H1 (cell line): ENCODE measurements around the gene GFOD1. TPM values are rescaled to one million over a fixed set of nuclear protein-coding genes. Genes with fewer than 3 reads are reported as not detected.

Source experiments
- CTCF ChIA-PET: fragments of 300-600 bp; sonication (Branson Sonifier 250); formaldehyde crosslinking; loops from one replicate; lab custom pipeline; 2021; ENCODE audit not compliant: partially characterized antibody; lab: Charles Lee
- POLR2A ChIA-PET: fragments of 300-600 bp; sonication (Branson Sonifier 250); formaldehyde crosslinking; loops from one replicate; lab custom pipeline; 2021; ENCODE audit warnings: inconsistent platforms; ENCODE audit not compliant: partially characterized antibody; lab: Charles Lee
- DNase-seq, 2 experiments: peaks; one replicate each; pipeline versions ENCODE4 v3.0.0 to v3.0.0-alpha.2; 2010 to 2022; ENCODE audit warnings: low spot score in 2 of 2, low read depth in 1 of 2, mixed read lengths in 1 of 2
- FAIRE-seq: peaks from 2 replicates; lab custom pipeline; 2011; peaks lifted over from hg19 to GRCh38; lab: Jason Lieb, UNC
- H2AFZ ChIP-seq: 2 replicates; pipeline ENCODE4 v1.8.1; 2012; ENCODE audit warnings: low read length, inconsistent platforms
- H2AK5ac ChIP-seq: 2 replicates; pipeline ENCODE4 v1.6.1; 2013; ENCODE audit warnings: low read depth, low read length
- H2BK120ac ChIP-seq: replicated peaks from 2 replicates; pipeline ENCODE3; 2013; ENCODE audit warnings: low read depth, low read length, inconsistent platforms
- H2BK12ac ChIP-seq: 2 replicates; pipeline ENCODE4 v1.6.1; 2013; ENCODE audit warnings: low read depth, low read length
- H2BK15ac ChIP-seq: 2 replicates; pipeline ENCODE4 v1.6.1; 2013; ENCODE audit warnings: low read length
- H2BK20ac ChIP-seq: 2 replicates; pipeline ENCODE4 v1.6.1; 2013; ENCODE audit warnings: low read length
- H2BK5ac ChIP-seq: 2 replicates; pipeline ENCODE4 v1.6.1; 2013; ENCODE audit warnings: low read depth, low read length
- H3K14ac ChIP-seq: 2 replicates; pipeline ENCODE4 v1.6.1; 2013; ENCODE audit warnings: inconsistent platforms; ENCODE audit not compliant: insufficient read length
- H3K18ac ChIP-seq: 2 replicates; pipeline ENCODE4 v1.6.1; 2013; ENCODE audit warnings: low read length; ENCODE audit errors: extremely low read depth
- H3K23ac ChIP-seq: 2 replicates; pipeline ENCODE4 v1.6.1; 2013; ENCODE audit warnings: inconsistent platforms; ENCODE audit not compliant: insufficient read length
- H3K23me2 ChIP-seq: 2 replicates; pipeline ENCODE4 v1.6.1; 2013; ENCODE audit warnings: low read depth, low read length
- H3K27ac ChIP-seq: 2 replicates; pipeline ENCODE4 v1.6.1; 2011; ENCODE audit warnings: low read depth, low read length, inconsistent platforms
- H3K27me3 ChIP-seq, 4 experiments: replicated peaks in 1 of 4; 1 replicate in 1 of 4; 2 replicates in 3 of 4; pipeline versions ENCODE4 v1.6.1 to v1.8.1; 2011 to 2013; ENCODE audit warnings: low read length in 3 of 4, mild to moderate bottlenecking in 3 of 4, inconsistent platforms in 2 of 4, mixed read lengths in 2 of 4, moderate library complexity in 1 of 4; ENCODE audit not compliant: control insufficient read depth in 3 of 4, insufficient read depth in 3 of 4; ENCODE audit errors: extremely low read depth in 1 of 4
- H3K36me3 ChIP-seq, 4 experiments: 2 replicates each; pipeline versions ENCODE4 v1.6.1 to v1.8.1; 2011 to 2013; ENCODE audit warnings: mild to moderate bottlenecking in 4 of 4, low read length in 3 of 4, moderate library complexity in 2 of 4, control low read depth in 1 of 4, inconsistent platforms in 1 of 4; ENCODE audit not compliant: insufficient read depth in 4 of 4, control insufficient read depth in 2 of 4
- H3K4ac ChIP-seq: replicated peaks from 2 replicates; pipeline ENCODE3; 2013; ENCODE audit warnings: low read length, low read depth, mixed read lengths, inconsistent platforms; ENCODE audit not compliant: insufficient read length
- H3K4me1 ChIP-seq, 4 experiments: replicated peaks in 1 of 4; 1 replicate in 1 of 4; 2 replicates in 3 of 4; pipeline versions ENCODE4 v1.6.1 to v1.8.1; 2011 to 2013; ENCODE audit warnings: low read length in 3 of 4, inconsistent platforms in 2 of 4, mixed read lengths in 1 of 4; ENCODE audit not compliant: insufficient read depth in 4 of 4, control insufficient read depth in 3 of 4
- H3K4me2 ChIP-seq, 2 experiments: 2 replicates each; pipeline versions ENCODE4 v1.6.1 to v1.8.1; 2011 to 2013; ENCODE audit warnings: low read depth in 2 of 2, low read length in 2 of 2, control low read depth in 1 of 2, inconsistent platforms in 1 of 2, mild to moderate bottlenecking in 1 of 2; ENCODE audit not compliant: insufficient read depth in 1 of 2
- H3K4me3 ChIP-seq, 4 experiments: fragments of 200-600, 300-600 bp in 1 of 4; sonication (generic), shearing (Covaris generic), sonication (Bioruptor Twin) in 1 of 4; 2 replicates each; pipeline versions ENCODE4 v1.5.1 to v1.8.1; 2011 to 2016; ENCODE audit warnings: low read length in 4 of 4, low read depth in 3 of 4, control low read depth in 2 of 4, inconsistent platforms in 2 of 4, mild to moderate bottlenecking in 2 of 4, mixed read lengths in 1 of 4, moderate library complexity in 1 of 4; ENCODE audit not compliant: insufficient read depth in 2 of 4; ENCODE audit errors: extremely low read depth in 1 of 4
- H3K56ac ChIP-seq: replicated peaks from 2 replicates; pipeline ENCODE3; 2013; ENCODE audit warnings: low read depth, mild to moderate bottlenecking, mixed read lengths, low read length, inconsistent platforms; ENCODE audit not compliant: insufficient read length
- H3K79me1 ChIP-seq: 2 replicates; pipeline ENCODE4 v1.6.1; 2013; ENCODE audit warnings: low read depth, low read length, control low read depth
- H3K79me2 ChIP-seq, 2 experiments: 2 replicates each; pipeline versions ENCODE4 v1.6.1 to v1.8.1; 2012 to 2013; ENCODE audit warnings: low read length in 2 of 2, mild to moderate bottlenecking in 2 of 2, inconsistent platforms in 1 of 2; ENCODE audit not compliant: insufficient read depth in 2 of 2, control insufficient read depth in 1 of 2
- H3K9ac ChIP-seq, 4 experiments: replicated peaks in 1 of 4; 1 replicate in 1 of 4; 2 replicates in 3 of 4; pipeline versions ENCODE4 v1.6.1 to v1.8.1; 2011 to 2013; ENCODE audit warnings: low read depth in 3 of 4, low read length in 3 of 4, control low read depth in 2 of 4, mild to moderate bottlenecking in 2 of 4, moderate library complexity in 2 of 4, inconsistent platforms in 1 of 4; ENCODE audit errors: extremely low read depth in 1 of 4
- H3K9me3 ChIP-seq, 2 experiments: 2 replicates each; pipeline versions ENCODE4 v1.6.1 to v1.8.1; 2012 to 2013; ENCODE audit warnings: mild to moderate bottlenecking in 2 of 2, moderate library complexity in 2 of 2, control low read depth in 1 of 2, inconsistent platforms in 1 of 2, low read depth in 1 of 2, low read length in 1 of 2, mixed read lengths in 1 of 2; ENCODE audit not compliant: insufficient read depth in 2 of 2
- H4K20me1 ChIP-seq, 2 experiments: replicated peaks in 1 of 2; 2 replicates each; pipeline versions ENCODE3 to v1.8.1; 2011 to 2013; ENCODE audit warnings: inconsistent platforms in 2 of 2, low read length in 2 of 2, mild to moderate bottlenecking in 1 of 2; ENCODE audit not compliant: insufficient read depth in 2 of 2, control insufficient read depth in 1 of 2
- H4K5ac ChIP-seq: 2 replicates; pipeline ENCODE4 v1.6.1; 2013; ENCODE audit warnings: low read length, low read depth, mixed read lengths, inconsistent platforms; ENCODE audit not compliant: insufficient read length
- H4K8ac ChIP-seq: 2 replicates; pipeline ENCODE4 v1.8.0; 2013; ENCODE audit warnings: mild to moderate bottlenecking, moderate library complexity, low read length, inconsistent platforms; ENCODE audit not compliant: insufficient read depth; ENCODE audit errors: extremely low read depth
- H4K91ac ChIP-seq: replicated peaks from 2 replicates; pipeline ENCODE3; 2013; ENCODE audit warnings: low read length, mixed read lengths, inconsistent platforms; ENCODE audit not compliant: insufficient read length
- CHD2 ChIP-seq: IDR thresholded peaks from 2 replicates; pipeline ENCODE4 v1.6.1; 2012; ENCODE audit warnings: low read length, improper control_type of control experiment
- CREB1 ChIP-seq: IDR thresholded peaks from 2 replicates; pipeline ENCODE4 v1.6.1; 2012; ENCODE audit warnings: inconsistent platforms
- FOSL1 ChIP-seq: IDR thresholded peaks from 2 replicates; pipeline ENCODE4 v1.6.1; 2011; ENCODE audit warnings: mild to moderate bottlenecking, low read depth, low read length, moderate library complexity; ENCODE audit not compliant: insufficient read depth
- JUND ChIP-seq: IDR thresholded peaks from 2 replicates; pipeline ENCODE4 v1.6.1; 2011; ENCODE audit warnings: mild to moderate bottlenecking, improper control_type of control experiment, low read length
- NANOG ChIP-seq: IDR thresholded peaks from 2 replicates; pipeline ENCODE4 v1.6.1; 2011; ENCODE audit warnings: low read length, low read depth, mild to moderate bottlenecking, inconsistent platforms; ENCODE audit not compliant: insufficient read depth, poor library complexity, severe bottlenecking
- POLR2AphosphoS5 ChIP-seq: IDR thresholded peaks from 2 replicates; pipeline ENCODE4 v1.6.1; 2011; ENCODE audit warnings: low read depth, low read length
- SP2 ChIP-seq: IDR thresholded peaks from 2 replicates; pipeline ENCODE4 v1.6.1; 2012; ENCODE audit warnings: mild to moderate bottlenecking, low read length, inconsistent platforms
- SP4 ChIP-seq: IDR thresholded peaks from 2 replicates; pipeline ENCODE4 v1.6.1; 2012; ENCODE audit warnings: low read length, inconsistent platforms
- TAF1 ChIP-seq: IDR thresholded peaks from 2 replicates; pipeline ENCODE4 v1.6.1; 2011; ENCODE audit warnings: mild to moderate bottlenecking, low read depth, low read length
- YY1 ChIP-seq: IDR thresholded peaks from 2 replicates; pipeline ENCODE4 v1.6.1; 2011; ENCODE audit warnings: low read depth, mild to moderate bottlenecking, low read length
- WGBS, 2 experiments: shearing (Covaris generic) in 1 of 2; methylation state at CpG; one replicate each; pipeline versions ENCODE4 v1.1.6 to v1.1.7; 2013 to 2015; ENCODE audit warnings: low lambda C conversion rate in 2 of 2, mixed read lengths in 2 of 2, inconsistent platforms in 1 of 2, low coverage in 1 of 2, missing lambda C conversion rate in 1 of 2; ENCODE audit not compliant: insufficient replicate concordance in 2 of 2, insufficient coverage in 1 of 2, insufficient read length in 1 of 2; ENCODE audit errors: extremely low coverage in 1 of 2, missing lambda C conversion rate in 1 of 2; 5-methylcytosine and 5-hydroxymethylcytosine counted together
- polyA plus RNA-seq, 7 experiments: library from polyadenylated mRNA; depleted of rRNA in 3 of 7; stranded (reverse) in 5 of 7; unstranded in 2 of 7; fragments of >200 nt in 5 of 7; fragments of 200-250 nt in 2 of 7; gene quantifications; 1 replicate in 5 of 7; 2 replicates in 1 of 7; 4 replicates in 1 of 7; pipeline versions ENCODE4 v1.2.1 to v1.2.3, GENCODE V29; 2011 to 2013; ENCODE audit warnings: missing spikeins in 2 of 7, mixed read lengths in 2 of 7
- total RNA-seq: library from RNA; stranded (reverse); fragmentation: NEBNext Ultra II Directional; extraction: Animal tissue kit (Norgen Biotek cat#: 25700); gene quantifications from 2 replicates; pipeline ENCODE4 v1.2.1, GENCODE V29; 2021
- TF ChIP-seq, protein P1 (sequence below): IDR thresholded peaks from 2 replicates; pipeline ENCODE4 v1.6.1; 2012; ENCODE audit warnings: inconsistent platforms
- TF ChIP-seq, protein P2 (sequence below), 3 experiments: IDR thresholded peaks; 1 replicate in 2 of 3; 2 replicates in 1 of 3; pipeline versions ENCODE4 v1.5.1 to v1.6.1; 2011; ENCODE audit warnings: low read length in 3 of 3, mild to moderate bottlenecking in 3 of 3, inconsistent platforms in 2 of 3, low read depth in 1 of 3, moderate library complexity in 1 of 3; ENCODE audit not compliant: insufficient read depth in 1 of 3; ENCODE audit errors: control extremely low read depth in 1 of 3

The GFOD1 gene
- total and polyA plus RNA-seq, 2 of the 8 experiments (the other 6 are each of a cell fraction or from before 2014, with no cell fraction given), result 2.5 to 8.8 TPM

DNA sequence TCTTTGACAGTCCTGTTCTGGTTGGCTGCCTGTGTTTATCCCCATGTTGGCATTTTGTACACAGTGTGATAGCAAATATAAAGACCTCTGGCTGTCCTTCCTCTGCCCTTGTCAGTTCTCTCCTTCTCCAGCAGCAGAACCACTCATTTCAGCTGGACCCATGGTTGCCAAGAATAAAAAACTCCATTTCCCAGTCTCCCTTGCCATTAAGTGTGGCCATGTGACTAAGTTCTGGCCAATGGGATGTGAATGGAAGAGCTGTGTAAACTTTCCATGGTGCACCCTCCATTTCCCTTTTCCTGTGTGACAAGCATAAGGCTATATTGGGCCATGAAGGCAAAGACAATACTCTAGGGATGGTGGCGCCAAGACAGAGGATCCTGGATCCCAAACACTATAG, 80.6 kb downstream of the GFOD1 start:
- Histone ChIP-seq H3K79me2 (no peaks in the 10 kb centered on the region), H2BK120ac (no peak overlapping the region), H2BK12ac (no peak overlapping the region), H4K91ac (no peak overlapping the region), H3K9ac (no peak overlapping the region), H3K18ac (no peak overlapping the region), H2BK15ac (no peak overlapping the region), H4K20me1 (no peaks in the 10 kb centered on the region), H3K23me2 (no peaks in the 10 kb centered on the region; the same call in 1 of the 2 replicates), H2AFZ (no peak overlapping the region), H3K4me1 (peaks cover 0 to 3% (median 0%) of the 10 kb centered on the region in 4 experiments; a peak in 1 of 7 replicates), H3K4me2 (no peak overlapping the region), H2BK5ac (no peak overlapping the region), H3K23ac (no peak overlapping the region), H3K4me3 (no peak overlapping the region), H3K9me3 (no peaks in the 10 kb centered on the region), H3K27me3 (no peaks in the 10 kb centered on the region), H3K56ac (no peak overlapping the region), H4K8ac (no peak overlapping the region), H3K14ac (no peak overlapping the region), H3K27ac (no peak overlapping the region), H3K79me1 (no peaks in the 10 kb centered on the region), H2AK5ac (no peak overlapping the region), H2BK20ac (no peak overlapping the region), H3K4ac (no peak overlapping the region), H3K36me3 (no peaks in the 10 kb centered on the region), H4K5ac (no peak overlapping the region)
- DNase-seq (no peak), FAIRE-seq (no peak)
- POLR2A ChIA-PET, result interaction anchor here (3.0 kb wide), 1 partner anchor 15 kb away, joined by 13 read pairs; no protein-coding TSS in a partner anchor
- 100% methylated on average over 1 of the region's 1 CpG; no CpG with 5 or more reads in 1 of the 2 experiments for WGBS, 2 experiments
- CTCF ChIA-PET, result interaction anchor here (0.7 to 1.4 kb wide), 7 partner anchors 8 to 182 kb away, joined by 3 to 6 read pairs (median 3); no protein-coding TSS in a partner anchor
- TF ChIP-seq TAF1, result no peak
- no peak for TF ChIP-seq SP4
- TF ChIP-seq, protein P1, sequence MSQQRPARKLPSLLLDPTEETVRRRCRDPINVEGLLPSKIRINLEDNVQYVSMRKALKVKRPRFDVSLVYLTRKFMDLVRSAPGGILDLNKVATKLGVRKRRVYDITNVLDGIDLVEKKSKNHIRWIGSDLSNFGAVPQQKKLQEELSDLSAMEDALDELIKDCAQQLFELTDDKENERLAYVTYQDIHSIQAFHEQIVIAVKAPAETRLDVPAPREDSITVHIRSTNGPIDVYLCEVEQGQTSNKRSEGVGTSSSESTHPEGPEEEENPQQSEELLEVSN, result no peak
- TF ChIP-seq, protein P2, sequence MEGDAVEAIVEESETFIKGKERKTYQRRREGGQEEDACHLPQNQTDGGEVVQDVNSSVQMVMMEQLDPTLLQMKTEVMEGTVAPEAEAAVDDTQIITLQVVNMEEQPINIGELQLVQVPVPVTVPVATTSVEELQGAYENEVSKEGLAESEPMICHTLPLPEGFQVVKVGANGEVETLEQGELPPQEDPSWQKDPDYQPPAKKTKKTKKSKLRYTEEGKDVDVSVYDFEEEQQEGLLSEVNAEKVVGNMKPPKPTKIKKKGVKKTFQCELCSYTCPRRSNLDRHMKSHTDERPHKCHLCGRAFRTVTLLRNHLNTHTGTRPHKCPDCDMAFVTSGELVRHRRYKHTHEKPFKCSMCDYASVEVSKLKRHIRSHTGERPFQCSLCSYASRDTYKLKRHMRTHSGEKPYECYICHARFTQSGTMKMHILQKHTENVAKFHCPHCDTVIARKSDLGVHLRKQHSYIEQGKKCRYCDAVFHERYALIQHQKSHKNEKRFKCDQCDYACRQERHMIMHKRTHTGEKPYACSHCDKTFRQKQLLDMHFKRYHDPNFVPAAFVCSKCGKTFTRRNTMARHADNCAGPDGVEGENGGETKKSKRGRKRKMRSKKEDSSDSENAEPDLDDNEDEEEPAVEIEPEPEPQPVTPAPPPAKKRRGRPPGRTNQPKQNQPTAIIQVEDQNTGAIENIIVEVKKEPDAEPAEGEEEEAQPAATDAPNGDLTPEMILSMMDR (IDR thresholded peaks at IDR 0.05; ENCODE audit: control extremely low read depth in 1 of 3, insufficient read depth in 1 of 3, low read depth in 1 of 3, low read length in 3 of 3), result no peak
- no peak for TF ChIP-seq CHD2
- no peak for TF ChIP-seq CREB1
- no peak for TF ChIP-seq NANOG
- no peak for TF ChIP-seq SP2
- TF ChIP-seq JUND, result no peak
- peak; percentile 58; the same call in 1 of the 2 replicates for TF ChIP-seq YY1
- no peak for TF ChIP-seq POLR2AphosphoS5
- no peak for TF ChIP-seq FOSL1
